Measurements from ENCODE around the gene ZNF76. TPM values are rescaled to one million over a fixed set of nuclear protein-coding genes. Genes with fewer than 3 reads are reported as not detected.

The ZNF76 gene
- total and polyA plus RNA-seq, 9 of the 15 experiments (the other 6 are each of a cell fraction or from before 2014, with no cell fraction given): 1.2 to 17.8 (median 10.7) TPM

DNA sequence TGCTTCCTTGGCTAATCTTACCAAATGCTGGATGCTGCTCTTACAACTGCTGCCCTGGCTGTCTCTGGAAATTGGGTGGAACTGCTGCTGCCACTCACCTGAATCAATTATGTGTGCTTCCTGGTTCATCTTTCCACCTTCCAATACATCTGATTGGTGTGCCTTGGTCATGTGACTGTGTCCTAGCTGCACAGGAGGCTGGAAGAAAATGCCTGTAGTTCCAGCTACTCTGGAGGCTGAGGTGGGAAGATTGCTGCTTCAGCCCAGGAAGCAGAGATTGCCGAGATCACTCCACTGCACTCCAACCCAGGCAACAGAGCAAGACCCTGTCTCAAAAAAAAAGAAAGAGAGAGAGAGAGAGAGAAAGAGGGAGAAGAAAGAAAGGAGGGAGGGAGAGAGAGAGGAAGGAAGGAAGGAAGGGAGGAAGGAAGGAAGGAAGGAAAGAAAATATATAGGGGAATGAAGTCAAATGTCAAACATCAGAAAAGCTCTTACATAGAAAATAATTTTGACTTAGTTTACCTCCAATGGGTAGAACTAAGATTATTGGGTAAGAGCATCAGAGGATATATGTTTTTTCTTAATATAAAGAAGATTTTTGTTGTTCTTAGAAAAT is 68.7 kb downstream of the ZNF76 start (continued):
- no peak for TF ChIP-seq RERE (CRISPR knock-in tag; IDR thresholded peaks at IDR 0.05; ENCODE audit: borderline replicate concordance)
- TF ChIP-seq BCL6 (CRISPR knock-in tag; IDR thresholded peaks at IDR 0.05): no peak
- peak; percentile 77 for TF ChIP-seq RAD51 (IDR thresholded peaks at IDR 0.05; ENCODE audit: borderline replicate concordance, low read depth)
- no peak for TF ChIP-seq SAP30 (IDR thresholded peaks at IDR 0.05; ENCODE audit: borderline replicate concordance, insufficient read depth, low read depth, low read length, poor library complexity, severe bottlenecking)
- TF ChIP-seq HNRNPUL1 (IDR thresholded peaks at IDR 0.05; ENCODE audit: low read length): no peak
- no peak for TF ChIP-seq ZNF274 (IDR thresholded peaks at IDR 0.05; ENCODE audit: borderline replicate concordance, low read depth, low read length)
- no peak for TF ChIP-seq ZC3H11A (IDR thresholded peaks at IDR 0.05; ENCODE audit: low read depth, low read length)
- no peak for TF ChIP-seq MXI1 (IDR thresholded peaks at IDR 0.05; ENCODE audit: low read depth, low read length)
- TF ChIP-seq SETDB1 (IDR thresholded peaks at IDR 0.05; ENCODE audit: low read length): no peak
- TF ChIP-seq ATF1 (CRISPR knock-in tag; IDR thresholded peaks at IDR 0.05): no peak
- TF ChIP-seq ATF1 (tag; IDR thresholded peaks at IDR 0.05): no peak
- no peak for TF ChIP-seq HMG20B (CRISPR knock-in tag; IDR thresholded peaks at IDR 0.05)
- no peak for TF ChIP-seq HDAC8 (tag; IDR thresholded peaks at IDR 0.05)
- TF ChIP-seq FIP1L1 (IDR thresholded peaks at IDR 0.05; ENCODE audit: low read depth, low read length, poor library complexity, severe bottlenecking): no peak
- no peak for TF ChIP-seq SMARCC2 (IDR thresholded peaks at IDR 0.05; ENCODE audit: low read depth)
- TF ChIP-seq, protein P1, sequence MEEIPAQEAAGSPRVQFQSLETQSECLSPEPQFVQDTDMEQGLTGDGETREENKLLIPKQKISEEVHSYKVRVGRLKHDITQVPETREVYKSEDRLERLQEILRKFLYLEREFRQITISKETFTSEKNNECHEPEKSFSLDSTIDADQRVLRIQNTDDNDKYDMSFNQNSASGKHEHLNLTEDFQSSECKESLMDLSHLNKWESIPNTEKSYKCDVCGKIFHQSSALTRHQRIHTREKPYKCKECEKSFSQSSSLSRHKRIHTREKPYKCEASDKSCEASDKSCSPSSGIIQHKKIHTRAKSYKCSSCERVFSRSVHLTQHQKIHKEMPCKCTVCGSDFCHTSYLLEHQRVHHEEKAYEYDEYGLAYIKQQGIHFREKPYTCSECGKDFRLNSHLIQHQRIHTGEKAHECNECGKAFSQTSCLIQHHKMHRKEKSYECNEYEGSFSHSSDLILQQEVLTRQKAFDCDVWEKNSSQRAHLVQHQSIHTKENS (CRISPR knock-in tag; IDR thresholded peaks at IDR 0.05): no peak
- TF ChIP-seq NR1H2 (CRISPR knock-in tag; IDR thresholded peaks at IDR 0.05): no peak
- TF ChIP-seq HEY1 (CRISPR knock-in tag; IDR thresholded peaks at IDR 0.05; ENCODE audit: borderline replicate concordance): no peak
- no peak for TF ChIP-seq ZNF830 (CRISPR knock-in tag; IDR thresholded peaks at IDR 0.05)
- TF ChIP-seq SMARCA5 (IDR thresholded peaks at IDR 0.05): no peak
- no peak for TF ChIP-seq NCOA2 (IDR thresholded peaks at IDR 0.05; ENCODE audit: partially characterized antibody in 2 of 2)
- peak; percentile 90 for TF ChIP-seq USF1 (CRISPR knock-in tag; IDR thresholded peaks at IDR 0.05)
- TF ChIP-seq PHF20 (IDR thresholded peaks at IDR 0.05; ENCODE audit: partially characterized antibody): peak; percentile 40
- TF ChIP-seq BRF1 (IDR thresholded peaks at IDR 0.05; ENCODE audit: borderline replicate concordance, extremely low read depth, insufficient read length): no peak

All from K562 (cell line).